Stimulated activated CD4-positive, alpha-beta T cell treated with anti-CD3 and anti-CD28 coated beads, TNF-alpha, amount 100 ng/mL, for 1 hour (primary cell): ENCODE measurements around the gene GZF1.
A peak's percentile ranks its signal among the peaks of the same experiment; 100 is the strongest.

Experiments used
- DNase-seq, 3 donors: peaks; one replicate each; pipeline ENCODE4 v3.0.0-alpha.2; 2020; ENCODE audit warnings: low read depth in 3 of 3, low spot score in 1 of 3

The GZF1 gene

GRCh38 chr20:23404196-23404595 is 42.2 kb downstream of the GZF1 start:
- no peak for DNase-seq

GRCh38 chr20:23406880-23407279 is 44.9 kb downstream of the GZF1 start:
- DNase-seq = no peak

- DNase-seq = no peak
Observed at GRCh38 chr20:23407781-23408464, 45.9 kb downstream of the GZF1 start.

- no peak for DNase-seq
Observed at GRCh38 chr20:23408957-23409356, 47.0 kb downstream of the GZF1 start.

- no peak for DNase-seq
Observed at GRCh38 chr20:23409800-23410199, 47.8 kb downstream of the GZF1 start.

- DNase-seq = no peak
Observed at GRCh38 chr20:23410916-23411695, 49.1 kb downstream of the GZF1 start.

- no peak for DNase-seq
Observed at GRCh38 chr20:23412026-23412425, 50.0 kb downstream of the GZF1 start.

DNA sequence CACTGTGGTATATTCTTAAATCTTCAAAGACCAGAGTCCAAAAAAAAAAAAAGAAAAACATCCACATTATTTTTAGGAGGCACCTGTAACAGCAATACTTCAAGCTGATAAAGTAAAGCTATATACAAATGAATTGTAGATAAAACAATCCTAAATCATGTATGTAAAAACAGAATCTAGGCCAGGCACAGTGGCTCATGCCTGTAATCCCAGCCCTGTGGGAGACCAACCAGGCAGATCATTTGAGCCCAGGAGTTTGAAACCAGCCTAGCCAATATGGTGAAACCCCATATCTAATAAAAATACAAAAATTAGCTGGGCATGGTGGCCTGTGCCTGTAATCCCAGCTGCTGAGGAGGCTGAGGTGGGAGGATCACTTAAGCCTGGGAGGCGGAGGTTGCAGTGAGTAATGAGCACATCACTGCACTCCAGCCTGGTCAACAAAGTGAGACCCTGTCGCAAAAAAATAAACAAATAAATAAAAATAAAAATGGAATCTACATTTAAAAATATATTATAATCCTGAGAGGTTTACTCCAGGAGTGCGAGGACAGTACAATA is 52.0 kb downstream of the GZF1 start:
- no peak for DNase-seq

DNA sequence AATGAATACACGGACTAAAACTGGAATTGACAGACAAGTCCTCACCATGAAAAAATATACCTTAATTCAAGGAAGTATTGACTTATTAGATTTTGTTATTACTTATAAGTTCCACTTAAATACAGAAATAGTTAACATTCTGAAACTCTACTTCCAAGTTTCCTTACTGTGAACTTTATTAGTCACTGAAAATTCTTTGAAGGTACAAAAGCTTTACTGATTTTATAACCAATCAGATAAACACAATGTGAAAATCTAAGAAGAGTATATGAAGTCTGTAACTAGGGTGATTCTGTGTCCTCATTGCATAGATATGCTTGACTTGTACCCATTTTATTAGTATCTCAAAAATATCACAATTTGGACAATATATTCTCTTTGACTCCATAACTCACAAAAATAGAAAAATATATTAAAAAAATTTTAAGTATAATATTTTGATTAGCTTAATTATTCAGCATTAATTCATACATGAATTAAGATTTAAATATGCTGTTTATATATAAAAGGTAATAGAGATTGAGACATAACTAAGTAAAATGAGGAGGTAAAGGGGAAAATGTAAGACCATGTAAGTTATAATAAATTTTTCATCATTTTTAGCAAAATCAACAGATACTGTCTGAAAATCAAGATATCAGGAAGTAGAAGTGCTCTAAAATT is 52.7 kb downstream of the GZF1 start:
- DNase-seq = no peak

DNA sequence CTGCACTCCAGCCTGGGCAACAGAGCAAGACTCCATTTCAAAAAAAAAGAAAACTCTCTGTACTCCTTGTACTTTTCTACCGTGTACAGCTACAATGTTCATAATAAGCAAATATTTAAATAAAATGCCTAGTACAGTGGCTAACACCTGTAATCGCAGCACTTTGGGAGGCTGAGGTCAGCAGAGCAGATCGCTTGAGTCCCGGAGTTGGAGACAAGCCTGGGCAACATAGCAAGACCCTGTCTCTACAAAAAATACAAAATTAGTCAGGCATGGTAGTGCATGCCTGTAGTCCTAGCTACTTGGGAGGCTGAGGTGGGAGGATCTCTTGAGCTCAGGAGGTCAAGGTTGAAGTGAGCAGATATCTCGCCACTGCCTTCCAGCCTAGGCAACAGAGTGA is 53.6 kb downstream of the GZF1 start:
- DNase-seq = no peak

DNA sequence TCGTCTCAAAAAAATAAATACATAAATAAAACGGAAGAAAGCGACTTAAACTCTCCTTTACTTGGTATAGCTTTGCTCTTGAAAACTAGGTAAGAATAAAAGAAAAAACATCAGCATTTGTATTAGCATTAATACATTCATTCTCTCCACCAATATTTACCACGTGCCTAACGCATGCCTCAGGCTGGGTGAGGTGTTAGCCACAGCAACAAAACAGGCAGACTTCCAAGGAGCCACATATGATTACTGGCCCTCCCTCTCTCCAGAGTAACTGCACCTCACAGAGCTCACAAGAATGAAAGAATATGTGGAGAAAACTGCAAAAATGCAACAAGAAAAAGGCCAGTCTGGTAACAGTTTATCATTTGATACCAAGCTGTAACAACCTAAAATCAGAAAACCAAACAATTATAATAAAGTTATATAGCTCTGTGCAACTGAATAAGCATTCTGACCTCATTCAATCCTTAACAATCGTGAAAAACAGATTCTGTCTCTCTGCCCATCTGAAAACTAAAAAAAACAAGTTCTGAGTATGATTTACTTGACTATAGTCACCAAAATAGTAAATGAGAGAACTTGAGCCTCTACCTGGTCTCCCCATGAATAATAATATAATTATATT is 54.1 kb downstream of the GZF1 start:
- DNase-seq = no peak

- DNase-seq = no peak
Observed at GRCh38 chr20:23417861-23418260, 55.9 kb downstream of the GZF1 start.

- no peak for DNase-seq
Observed at GRCh38 chr20:23419657-23419994, 57.6 kb downstream of the GZF1 start.

GRCh38 chr20:23419995-23420901 is 58.3 kb downstream of the GZF1 start:
- DNase-seq = peak in 1 of 3 donors; percentile 46

- DNase-seq = peak; percentile 76 to 88 (median 83)
Observed at GRCh38 chr20:23420943-23421931, 59.3 kb downstream of the GZF1 start, which contains the start of gene NAPB. TSS of gene NAPB (minus strand) at chr20:23421488. CDS start at chr20:23421402, 86 bp downstream.
